Regular cardiac myocyte (primary cell): ENCODE results near the gene RND1. TPM values are rescaled to one million over a fixed set of nuclear protein-coding genes. Genes with fewer than 3 reads are reported as not detected.

Experiments
- total RNA-seq: library from RNA; depleted of rRNA; stranded (reverse); fragments of >200 nt; gene quantifications from 2 replicates; pipeline ENCODE4 v1.2.3, GENCODE V29; 2014

RND1 gene
- total RNA-seq, result 0.19 and 0.28 TPM in 2 replicates

GRCh38 chr12:48865281-48866051 lies at the start of gene RND1:
RND1 (minus strand) TSS chr12:48865870; CDS start chr12:48865767, 103 bp downstream.

GRCh38 chr12:48851883-48852733 lies 13.6 kb downstream of the RND1 start, which contains the start of gene DDX23:
DDX23 (minus strand) TSS chr12:48852163; CDS start chr12:48845782, 6,381 bp downstream.

GRCh38 chr12:48817873-48818830 lies 47.5 kb downstream of the RND1 start, which contains the start of gene CACNB3:
CACNB3 (plus strand) TSS chr12:48818496; CDS start chr12:48818930, 434 bp downstream.

Other genes with a start within 250 kb of the RND1 start
- gene KANSL2, start 183.6 kb downstream of the RND1 start, total RNA-seq, result 60.9 and 63.8 TPM in 2 replicates
- gene CCNT1, start 149.2 kb downstream of the RND1 start, total RNA-seq, result 27.3 and 31.4 TPM in 2 replicates
- gene ADCY6, start 76.8 kb downstream of the RND1 start, total RNA-seq, result 48.9 and 76.4 TPM in 2 replicates
- gene CACNB3, start 47.4 kb downstream of the RND1 start, total RNA-seq, result 10.1 and 10.7 TPM in 2 replicates
- gene DDX23, start 13.7 kb downstream of the RND1 start, total RNA-seq, result 76.7 and 104 TPM in 2 replicates
- 26.8 and 38.9 TPM in 2 replicates for gene FKBP11, start 59.6 kb upstream of the RND1 start, total RNA-seq
- gene ARF3, start 91.6 kb upstream of the RND1 start, total RNA-seq, result 28.2 and 48.5 TPM in 2 replicates
- under 0.01 TPM in 2 replicates for gene WNT10B, start 105.9 kb upstream of the RND1 start, total RNA-seq
- not detected in 2 replicates for gene WNT1, start 112.5 kb upstream of the RND1 start, total RNA-seq
- 0.28 and 0.38 TPM in 2 replicates for gene DDN, start 133.5 kb upstream of the RND1 start, total RNA-seq
- 63.5 and 69.3 TPM in 2 replicates for gene PRKAG1, start 152.9 kb upstream of the RND1 start, total RNA-seq
- 19.7 and 25.9 TPM in 2 replicates for gene KMT2D, start 194.9 kb upstream of the RND1 start, total RNA-seq
- 0.56 and 1.2 TPM in 2 replicates for gene RHEBL1, start 204.1 kb upstream of the RND1 start, total RNA-seq
- gene DHH, start 228.9 kb upstream of the RND1 start, total RNA-seq, result 0.19 TPM in 1 of 2 replicates, not detected in the other
- 60.6 and 66.2 TPM in 2 replicates for gene LMBR1L, start 245.0 kb upstream of the RND1 start, total RNA-seq